AG09319 (cell line): Measurements from ENCODE around the gene RESP18.
A peak's percentile ranks its signal among the peaks of the same experiment; 100 is the strongest.
"Not testable (repeated sequence)": the region's sequence is repeated elsewhere in the genome, so short reads cannot be mapped to it uniquely, and the experiment has no call there.

Experiments
- DNase-seq: peaks from one replicate; pipeline ENCODE4 v3.0.0-alpha.2; 2010; ENCODE audit warnings: low read depth; ENCODE audit errors: extremely low read depth
- CTCF ChIP-seq: IDR thresholded peaks from 2 replicates; pipeline ENCODE4 v1.5.1; 2011; ENCODE audit warnings: low read depth, mild to moderate bottlenecking, inconsistent platforms, low read length, moderate library complexity

Gene RESP18

DNA sequence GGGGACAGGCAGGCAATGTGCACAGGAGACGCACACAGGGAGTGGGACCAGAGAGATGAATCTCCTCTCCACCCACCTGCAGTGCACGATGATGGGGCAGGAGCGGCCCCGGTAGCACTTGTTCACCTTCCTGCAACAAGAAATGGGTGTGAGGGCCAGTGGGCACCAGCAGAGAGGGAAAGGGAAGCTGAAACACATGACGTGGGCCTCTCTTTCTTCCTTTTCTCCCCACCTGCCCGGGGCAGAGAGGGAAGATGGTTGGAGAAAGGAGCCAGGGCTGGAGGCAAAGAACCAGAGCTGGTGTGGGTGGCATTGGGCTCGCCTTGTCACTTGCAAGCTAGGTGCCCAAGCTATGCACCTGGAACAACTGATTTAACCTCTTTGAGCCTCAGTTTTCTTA, 41.1 kb downstream of the RESP18 start:
- TF ChIP-seq CTCF, result no peak
- no peak for DNase-seq

- DNase-seq, result no peak
- no peak for TF ChIP-seq CTCF
These were observed 42.0 kb downstream of the RESP18 start for GRCh38 chr2:219290381-219291171.

DNA sequence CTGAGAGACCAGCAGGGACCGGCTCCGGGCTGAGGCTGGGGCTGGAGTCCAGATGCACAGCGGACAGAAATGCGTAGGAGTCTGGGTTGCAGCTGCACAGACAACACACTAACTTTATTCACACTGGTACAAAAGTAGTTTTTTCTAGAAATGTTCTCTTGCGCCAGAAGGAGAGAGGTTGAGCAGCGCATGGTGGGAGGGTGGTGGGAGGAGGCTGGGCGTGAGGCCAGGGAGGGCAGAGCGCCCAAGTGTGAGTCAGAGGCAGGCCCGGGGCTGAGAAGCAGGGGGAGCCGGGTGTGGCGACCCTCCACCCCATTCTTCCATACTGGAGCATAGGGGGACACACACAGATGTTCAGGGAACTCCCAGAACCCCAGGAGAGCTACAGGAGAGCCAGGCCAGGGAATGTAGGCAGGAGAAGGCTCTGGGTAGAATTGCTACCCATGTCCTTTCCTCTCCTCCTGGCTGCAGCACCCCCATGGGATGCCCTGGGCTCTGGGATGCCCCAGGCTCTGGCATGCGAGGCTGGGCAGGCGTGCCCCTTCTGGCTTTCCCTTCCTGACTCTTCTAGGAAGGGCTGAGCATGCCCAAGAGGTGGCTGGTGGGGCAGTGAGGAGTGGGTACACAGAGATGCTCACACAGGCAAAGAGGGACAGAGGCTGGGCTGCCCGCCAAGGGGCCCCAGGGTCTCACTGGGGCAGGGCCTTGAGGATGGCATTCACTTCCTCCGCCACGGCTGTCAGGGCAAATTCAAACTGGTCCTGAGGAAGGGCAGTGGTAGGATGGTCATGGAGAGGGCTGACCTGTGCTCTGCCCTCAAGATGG, 42.8 kb downstream of the RESP18 start:
- TF ChIP-seq CTCF, result no peak
- peak; percentile 72 for DNase-seq

GRCh38 chr2:219289195-219289536, 43.4 kb downstream of the RESP18 start:
- TF ChIP-seq CTCF, result no peak
- DNase-seq, result no peak

DNA sequence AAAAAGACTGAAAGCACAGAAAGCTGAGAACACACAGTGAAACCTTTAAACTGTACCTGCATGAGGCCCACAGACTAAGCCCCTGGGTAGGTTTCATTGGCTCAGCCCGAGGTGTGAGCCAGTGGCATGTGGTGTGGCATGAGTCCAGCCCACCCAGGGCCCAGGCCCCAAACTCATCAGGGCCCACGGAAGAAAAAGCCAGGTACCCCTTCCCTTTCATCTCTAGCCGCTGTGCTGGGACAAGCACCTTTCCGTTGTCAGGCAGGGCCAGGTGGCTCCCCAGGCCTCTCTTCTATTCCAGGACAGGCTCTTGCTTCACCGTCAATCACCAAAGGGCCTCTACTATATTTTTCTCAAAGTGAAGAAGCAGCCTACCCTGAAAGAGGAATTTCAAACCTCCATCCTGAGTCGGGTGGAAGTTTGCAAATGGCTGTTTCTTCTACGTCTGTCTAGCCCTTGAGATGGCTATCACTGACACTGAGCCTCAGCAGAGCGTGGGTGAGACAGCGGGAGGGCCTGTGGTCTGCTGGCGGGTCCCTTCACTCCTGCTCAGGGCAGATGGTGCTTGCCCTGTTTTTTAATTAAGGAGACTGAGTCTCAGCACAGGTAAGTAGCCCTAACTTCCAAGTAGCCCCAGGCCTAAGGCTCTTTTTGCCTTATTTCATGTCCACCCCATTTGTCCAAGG, 44.8 kb downstream of the RESP18 start:
- DNase-seq, result no peak
- no peak for TF ChIP-seq CTCF

DNA sequence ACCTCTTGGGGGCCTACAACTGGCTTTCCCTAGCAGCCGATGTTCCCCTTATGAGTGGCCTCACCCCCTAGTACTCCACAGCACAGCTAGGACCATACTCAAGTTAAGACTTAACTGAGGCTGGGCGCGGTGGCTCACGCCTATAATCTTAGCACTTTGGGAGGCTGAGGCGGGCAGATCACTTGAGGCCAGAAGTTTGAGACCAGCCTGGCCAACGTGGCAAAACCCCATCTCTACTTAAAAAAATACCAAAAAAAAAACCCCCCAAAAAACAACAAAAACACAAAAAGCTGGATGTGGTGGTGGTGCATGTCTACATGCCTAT, 45.5 kb downstream of the RESP18 start:
- not testable (repeated sequence) for DNase-seq

DNA sequence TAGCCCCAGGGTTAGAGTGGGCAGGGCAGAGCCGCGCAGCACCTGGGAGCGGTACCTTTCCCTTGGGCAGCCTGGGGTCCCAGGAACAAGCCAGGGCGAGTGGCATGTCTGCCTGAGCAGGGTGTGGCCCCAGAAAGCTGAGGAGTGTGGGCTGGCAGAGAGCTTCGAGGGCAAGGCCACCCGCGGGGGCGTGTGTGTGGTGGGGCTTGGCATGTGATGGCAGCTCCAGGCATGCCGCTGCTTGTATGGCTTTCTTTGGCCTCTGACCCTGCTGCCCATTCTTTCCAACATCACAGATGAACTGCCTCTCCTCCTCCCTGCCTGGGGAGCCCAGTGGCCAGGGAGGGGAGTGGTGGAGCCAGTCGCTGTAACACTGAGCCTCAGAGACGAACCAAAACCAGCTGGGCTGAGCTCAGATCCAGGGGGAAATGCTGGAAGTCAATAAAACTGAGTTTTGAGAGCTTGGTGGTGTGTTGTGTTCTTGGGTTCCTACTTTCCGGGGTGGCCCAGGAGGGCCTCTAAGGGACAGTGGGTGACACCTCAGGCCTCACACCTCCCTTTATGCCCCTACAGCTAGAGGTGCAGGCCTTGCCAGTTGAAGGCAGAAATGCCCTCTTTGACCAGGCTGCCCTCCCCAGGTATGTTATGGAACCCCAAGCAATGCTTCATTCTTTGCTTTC, 46.0 kb downstream of the RESP18 start:
- TF ChIP-seq CTCF, result no peak
- DNase-seq, result no peak
